Measurements from ENCODE around the gene TEAD2. TPM values are rescaled to one million over a fixed set of nuclear protein-coding genes. Genes with fewer than 3 reads are reported as not detected.

Gene TEAD2
- total RNA-seq, 1 donor from 2014 or later: 58.2 TPM

Small RNA genes lying within 50 kb of the gene (microRNA-seq; reads per million reads assigned to microRNA genes)
- gene MIR4324: not detected

Other genes starting within 250 kb of the TEAD2 start
- gene LIN7B, start 248.0 kb downstream of the TEAD2 start, total RNA-seq: 8.9 and 9.7 TPM in 2 replicates
- gene C19orf73, start 243.3 kb downstream of the TEAD2 start, total RNA-seq: 0.73 and 1.4 TPM in 2 replicates
- 9.2 and 11.7 TPM in 2 replicates for gene PPFIA3, start 242.9 kb downstream of the TEAD2 start, total RNA-seq
- not detected in 2 replicates for gene HRC, start 207.0 kb downstream of the TEAD2 start, total RNA-seq
- gene TRPM4, start 204.6 kb downstream of the TEAD2 start, total RNA-seq: 26.3 and 28.3 TPM in 2 replicates
- 2.8 and 4.6 TPM in 2 replicates for gene SLC6A16, start 37.2 kb downstream of the TEAD2 start, total RNA-seq
- gene CD37, start 27.0 kb downstream of the TEAD2 start, total RNA-seq: 0.20 TPM in 1 of 2 replicates, not detected in the other
- 0.89 and 1.1 TPM in 2 replicates for gene DKKL1, start 1.5 kb upstream of the TEAD2 start, total RNA-seq
- not detected in 2 replicates for gene KASH5, start 25.8 kb upstream of the TEAD2 start, total RNA-seq
- gene PTH2, start 61.0 kb upstream of the TEAD2 start, total RNA-seq: not detected in 2 replicates
- gene GFY, start 63.0 kb upstream of the TEAD2 start, total RNA-seq: not detected in 2 replicates
- 0.12 and 0.16 TPM in 2 replicates for gene SLC17A7, start 79.1 kb upstream of the TEAD2 start, total RNA-seq
- gene PIH1D1, start 89.4 kb upstream of the TEAD2 start, total RNA-seq: 61.3 and 76.4 TPM in 2 replicates
- gene ALDH16A1, start 90.8 kb upstream of the TEAD2 start, total RNA-seq: 13.0 and 19.2 TPM in 2 replicates
- gene FLT3LG, start 111.8 kb upstream of the TEAD2 start, total RNA-seq: 0.38 TPM in 1 of 2 replicates, not detected in the other
- 2,066 and 2,119 TPM in 2 replicates for gene RPL13A, start 125.2 kb upstream of the TEAD2 start, total RNA-seq
- 1,263 and 1,399 TPM in 2 replicates for gene RPS11, start 134.0 kb upstream of the TEAD2 start, total RNA-seq
- gene FCGRT, start 150.2 kb upstream of the TEAD2 start, total RNA-seq: 32.2 and 40.6 TPM in 2 replicates
- gene RCN3, start 165.6 kb upstream of the TEAD2 start, total RNA-seq: 20.2 and 27.5 TPM in 2 replicates
- 74.6 and 83.8 TPM in 2 replicates for gene NOSIP, start 218.1 kb upstream of the TEAD2 start, total RNA-seq
- gene PRRG2, start 218.9 kb upstream of the TEAD2 start, total RNA-seq: 0.89 and 1.3 TPM in 2 replicates
- gene PRR12, start 228.8 kb upstream of the TEAD2 start, total RNA-seq: 29.7 and 29.9 TPM in 2 replicates